ENCODE data around the gene SOCS3.

SOCS3 gene

GRCh38 chr17:78384479-78385175 is 24.8 kb upstream of the SOCS3 start:
- H3K27ac ChIP-seq (ENCODE audit: low read depth, low read length): no peak overlapping the region
- no peak overlapping the region for H3K9ac ChIP-seq (ENCODE audit: low read length)
- no peaks in the 10 kb centered on the region for H3K27me3 ChIP-seq (ENCODE audit: control insufficient read depth, insufficient read depth, low read length)
- H3K4me3 ChIP-seq (ENCODE audit: low read length): no peak overlapping the region
- peaks cover 4% of the 10 kb centered on the region for H3K4me1 ChIP-seq (ENCODE audit: control insufficient read depth, insufficient read depth, low read length)
- H3K36me3 ChIP-seq (ENCODE audit: control insufficient read depth, insufficient read depth, low read length): no peaks in the 10 kb centered on the region

GRCh38 chr17:78383725-78384471 is 24.0 kb upstream of the SOCS3 start:
- no peak overlapping the region for H3K4me3 ChIP-seq (ENCODE audit: low read length)
- no peak overlapping the region for H3K9ac ChIP-seq (ENCODE audit: low read length)
- no peak overlapping the region for H3K27ac ChIP-seq (ENCODE audit: low read depth, low read length)
- peaks cover 4% of the 10 kb centered on the region for H3K4me1 ChIP-seq (ENCODE audit: control insufficient read depth, insufficient read depth, low read length)
- H3K36me3 ChIP-seq (ENCODE audit: control insufficient read depth, insufficient read depth, low read length): no peaks in the 10 kb centered on the region
- no peaks in the 10 kb centered on the region for H3K27me3 ChIP-seq (ENCODE audit: control insufficient read depth, insufficient read depth, low read length)

GRCh38 chr17:78381601-78382232 is 21.8 kb upstream of the SOCS3 start:
- no peaks in the 10 kb centered on the region for H3K27me3 ChIP-seq (ENCODE audit: control insufficient read depth, insufficient read depth, low read length)
- H3K27ac ChIP-seq (ENCODE audit: low read depth, low read length): no peak overlapping the region
- H3K4me3 ChIP-seq (ENCODE audit: low read length): no peak overlapping the region
- H3K36me3 ChIP-seq (ENCODE audit: control insufficient read depth, insufficient read depth, low read length): no peaks in the 10 kb centered on the region
- no peak overlapping the region for H3K9ac ChIP-seq (ENCODE audit: low read length)
- peaks cover 3% of the 10 kb centered on the region for H3K4me1 ChIP-seq (ENCODE audit: control insufficient read depth, insufficient read depth, low read length)

DNA sequence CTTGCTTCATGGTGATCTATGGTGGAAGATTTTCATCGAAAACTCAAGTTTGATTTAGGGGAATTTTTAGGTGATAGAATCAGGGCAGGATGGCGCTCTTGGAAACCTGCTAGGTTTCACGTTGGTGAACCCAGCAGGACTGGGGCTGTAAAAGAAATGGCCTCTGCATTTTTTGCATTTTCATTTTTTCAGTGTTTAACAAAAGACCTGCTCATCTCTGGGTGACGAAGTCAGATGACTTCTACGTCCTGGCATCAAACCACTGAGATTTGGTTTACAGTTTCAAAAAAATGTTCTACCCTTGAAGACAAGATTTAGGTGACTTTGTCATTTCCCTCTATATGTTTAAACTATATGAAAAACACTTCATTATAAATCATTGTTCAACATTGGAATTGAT is 20.5 kb upstream of the SOCS3 start:
- no peak overlapping the region for H3K9ac ChIP-seq (ENCODE audit: low read length)
- no peak overlapping the region for H3K27ac ChIP-seq (ENCODE audit: low read depth, low read length)
- peaks cover 3% of the 10 kb centered on the region for H3K4me1 ChIP-seq (ENCODE audit: control insufficient read depth, insufficient read depth, low read length)
- H3K27me3 ChIP-seq (ENCODE audit: control insufficient read depth, insufficient read depth, low read length): no peaks in the 10 kb centered on the region
- no peaks in the 10 kb centered on the region for H3K36me3 ChIP-seq (ENCODE audit: control insufficient read depth, insufficient read depth, low read length)
- H3K4me3 ChIP-seq (ENCODE audit: low read length): no peak overlapping the region

DNA sequence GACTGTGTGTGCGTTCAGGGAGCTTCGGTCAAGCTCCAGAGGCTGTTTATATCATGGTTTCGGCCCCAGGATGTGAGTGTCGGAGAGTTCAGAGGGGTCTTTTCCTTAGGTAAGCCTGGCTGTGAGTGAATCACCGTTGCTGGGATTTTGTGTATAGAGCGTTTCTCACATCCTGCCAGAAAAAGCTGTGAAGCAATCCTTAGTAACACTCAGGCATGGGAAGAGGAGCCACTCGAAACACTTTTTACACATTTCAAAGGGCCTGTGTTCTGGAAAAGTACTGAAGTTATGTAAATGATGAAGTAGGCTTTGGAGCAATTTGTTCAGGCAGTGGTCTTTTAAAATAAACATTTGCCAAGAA is 19.2 kb upstream of the SOCS3 start:
- Histone ChIP-seq H3K27ac (ENCODE audit: low read depth, low read length) (peak overlapping the region; percentile 83), H3K9ac (ENCODE audit: low read length) (peak overlapping the region; percentile 81), H3K36me3 (ENCODE audit: control insufficient read depth, insufficient read depth, low read length) (no peaks in the 10 kb centered on the region), H3K27me3 (ENCODE audit: control insufficient read depth, insufficient read depth, low read length) (no peaks in the 10 kb centered on the region), H3K4me1 (ENCODE audit: control insufficient read depth, insufficient read depth, low read length) (peaks cover 3% of the 10 kb centered on the region), H3K4me3 (ENCODE audit: low read length) (peak overlapping the region; percentile 91)

GRCh38 chr17:78378225-78379130 is 18.6 kb upstream of the SOCS3 start, which contains the start of gene PGS1:
TSS of gene PGS1 (plus strand) at chr17:78378649. CDS start at chr17:78378666, 17 bp downstream.
- Histone ChIP-seq H3K27ac (ENCODE audit: low read depth, low read length) (peak within 1 kb of the TSS; percentile 83), H3K9ac (ENCODE audit: low read length) (peak within 1 kb of the TSS; percentile 81), H3K27me3 (ENCODE audit: control insufficient read depth, insufficient read depth, low read length) (no peaks in the 10 kb centered on the region), H3K4me1 (ENCODE audit: control insufficient read depth, insufficient read depth, low read length) (peaks cover 3% of the 10 kb centered on the region), H3K4me3 (ENCODE audit: low read length) (peak within 1 kb of the TSS; percentile 91), H3K36me3 (ENCODE audit: control insufficient read depth, insufficient read depth, low read length) (no peaks in the 10 kb centered on the region)

- no peaks in the 10 kb centered on the region for H3K36me3 ChIP-seq (ENCODE audit: control insufficient read depth, insufficient read depth, low read length)
- H3K27ac ChIP-seq (ENCODE audit: low read depth, low read length): peak overlapping the region; percentile 83
- no peak overlapping the region for H3K9ac ChIP-seq (ENCODE audit: low read length)
- H3K4me3 ChIP-seq (ENCODE audit: low read length): peak overlapping the region; percentile 91
- peaks cover 3% of the 10 kb centered on the region for H3K4me1 ChIP-seq (ENCODE audit: control insufficient read depth, insufficient read depth, low read length)
- H3K27me3 ChIP-seq (ENCODE audit: control insufficient read depth, insufficient read depth, low read length): no peaks in the 10 kb centered on the region
These were observed 18.0 kb upstream of the SOCS3 start for GRCh38 chr17:78377858-78378224.

GRCh38 chr17:78376161-78376560 is 16.3 kb upstream of the SOCS3 start:
- no peak overlapping the region for H3K27ac ChIP-seq (ENCODE audit: low read depth, low read length)

GRCh38 chr17:78375401-78376151 is 15.7 kb upstream of the SOCS3 start:
- no peak overlapping the region for H3K4me3 ChIP-seq (ENCODE audit: low read length)
- H3K27ac ChIP-seq (ENCODE audit: low read depth, low read length): no peak overlapping the region
- peaks cover 3% of the 10 kb centered on the region for H3K4me1 ChIP-seq (ENCODE audit: control insufficient read depth, insufficient read depth, low read length)
- H3K27me3 ChIP-seq (ENCODE audit: control insufficient read depth, insufficient read depth, low read length): no peaks in the 10 kb centered on the region
- H3K9ac ChIP-seq (ENCODE audit: low read length): no peak overlapping the region
- H3K36me3 ChIP-seq (ENCODE audit: control insufficient read depth, insufficient read depth, low read length): no peaks in the 10 kb centered on the region

More at GRCh38 chr17:78376161-78376560, 16.3 kb upstream of the SOCS3 start:
- Histone ChIP-seq H3K4me1 (ENCODE audit: control insufficient read depth, insufficient read depth, low read length) (peaks cover 3% of the 10 kb centered on the region), H3K27me3 (ENCODE audit: control insufficient read depth, insufficient read depth, low read length) (no peaks in the 10 kb centered on the region), H3K4me3 (ENCODE audit: low read length) (no peak overlapping the region), H3K9ac (ENCODE audit: low read length) (no peak overlapping the region), H3K36me3 (ENCODE audit: control insufficient read depth, insufficient read depth, low read length) (no peaks in the 10 kb centered on the region)

GRCh38 chr17:78374631-78375274 is 14.9 kb upstream of the SOCS3 start:
- Histone ChIP-seq H3K27me3 (ENCODE audit: control insufficient read depth, insufficient read depth, low read length) (no peaks in the 10 kb centered on the region), H3K4me1 (ENCODE audit: control insufficient read depth, insufficient read depth, low read length) (peaks cover 3% of the 10 kb centered on the region), H3K27ac (ENCODE audit: low read depth, low read length) (no peak overlapping the region), H3K36me3 (ENCODE audit: control insufficient read depth, insufficient read depth, low read length) (no peaks in the 10 kb centered on the region), H3K4me3 (ENCODE audit: low read length) (no peak overlapping the region), H3K9ac (ENCODE audit: low read length) (no peak overlapping the region)

DNA sequence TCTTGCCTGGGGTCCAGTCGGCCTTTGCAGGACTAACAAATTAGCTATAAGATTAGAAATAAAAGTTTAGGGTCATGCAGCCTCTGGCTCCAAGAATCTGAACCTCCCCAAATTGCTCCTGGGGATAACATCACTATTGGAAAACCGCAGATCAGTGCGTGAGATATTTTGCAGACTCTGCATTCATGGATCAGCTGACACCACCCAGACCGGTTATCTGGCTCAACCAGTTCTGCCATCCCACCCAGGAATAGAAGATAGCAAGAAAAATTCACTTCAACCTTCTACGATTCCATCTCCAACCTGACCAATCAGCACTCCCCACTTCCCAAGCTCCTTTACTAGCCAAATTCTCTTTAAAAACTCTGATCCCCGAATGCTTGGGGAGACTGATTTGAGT is 14.3 kb upstream of the SOCS3 start:
- Histone ChIP-seq H3K27me3 (ENCODE audit: control insufficient read depth, insufficient read depth, low read length) (no peaks in the 10 kb centered on the region), H3K9ac (ENCODE audit: low read length) (no peak overlapping the region), H3K27ac (ENCODE audit: low read depth, low read length) (no peak overlapping the region), H3K36me3 (ENCODE audit: control insufficient read depth, insufficient read depth, low read length) (no peaks in the 10 kb centered on the region), H3K4me1 (ENCODE audit: control insufficient read depth, insufficient read depth, low read length) (peaks cover 3% of the 10 kb centered on the region), H3K4me3 (ENCODE audit: low read length) (no peak overlapping the region)

Measured in rectal smooth muscle tissue (tissue), 1 donor.